Uterus (tissue), 2 donors: ENCODE data around the gene CHRNA10.

Source experiments
- POLR2A ChIP-seq, 2 donors: fragments of 450-650 bp; IDR thresholded peaks; one replicate each; pipeline ENCODE4 v1.6.1; 2016; ENCODE audit warnings: antibody characterized with exemption in 2 of 2, mild to moderate bottlenecking in 1 of 2, moderate library complexity in 1 of 2
- TF ChIP-seq, protein P1 (sequence below), 4 experiments: fragments of 200-600 bp in 2 of 4; fragments of 450-650 bp in 2 of 4; sonication (generic) in 2 of 4; IDR thresholded peaks; one replicate each; pipeline ENCODE4 v1.5.1; 2016 to 2019; ENCODE audit warnings: antibody characterized with exemption in 4 of 4, mild to moderate bottlenecking in 2 of 4, moderate library complexity in 1 of 4

DNA sequence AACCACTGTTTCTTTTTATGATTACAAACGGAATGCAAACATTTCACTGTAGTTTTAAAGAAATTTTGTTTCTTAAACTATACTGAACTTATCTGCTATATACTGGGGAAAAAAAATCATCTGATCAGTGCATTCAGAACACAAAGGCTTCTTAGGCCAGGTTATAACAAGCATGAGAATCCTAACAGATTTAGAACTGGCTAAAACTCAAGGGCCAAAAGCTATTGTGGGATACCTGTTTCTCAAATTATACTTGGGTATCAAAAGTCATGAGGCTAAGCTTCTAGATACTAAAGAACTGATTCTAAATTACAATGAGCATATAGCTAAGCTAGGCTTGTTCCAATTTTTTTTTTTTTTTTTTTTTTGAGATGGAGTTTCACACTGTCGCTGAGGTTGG lies 29.7 kb upstream of the CHRNA10 start:
- TF ChIP-seq, protein P1, sequence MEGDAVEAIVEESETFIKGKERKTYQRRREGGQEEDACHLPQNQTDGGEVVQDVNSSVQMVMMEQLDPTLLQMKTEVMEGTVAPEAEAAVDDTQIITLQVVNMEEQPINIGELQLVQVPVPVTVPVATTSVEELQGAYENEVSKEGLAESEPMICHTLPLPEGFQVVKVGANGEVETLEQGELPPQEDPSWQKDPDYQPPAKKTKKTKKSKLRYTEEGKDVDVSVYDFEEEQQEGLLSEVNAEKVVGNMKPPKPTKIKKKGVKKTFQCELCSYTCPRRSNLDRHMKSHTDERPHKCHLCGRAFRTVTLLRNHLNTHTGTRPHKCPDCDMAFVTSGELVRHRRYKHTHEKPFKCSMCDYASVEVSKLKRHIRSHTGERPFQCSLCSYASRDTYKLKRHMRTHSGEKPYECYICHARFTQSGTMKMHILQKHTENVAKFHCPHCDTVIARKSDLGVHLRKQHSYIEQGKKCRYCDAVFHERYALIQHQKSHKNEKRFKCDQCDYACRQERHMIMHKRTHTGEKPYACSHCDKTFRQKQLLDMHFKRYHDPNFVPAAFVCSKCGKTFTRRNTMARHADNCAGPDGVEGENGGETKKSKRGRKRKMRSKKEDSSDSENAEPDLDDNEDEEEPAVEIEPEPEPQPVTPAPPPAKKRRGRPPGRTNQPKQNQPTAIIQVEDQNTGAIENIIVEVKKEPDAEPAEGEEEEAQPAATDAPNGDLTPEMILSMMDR (IDR thresholded peaks at IDR 0.05) = no peak
- TF ChIP-seq POLR2A (IDR thresholded peaks at IDR 0.05) = no peak
